GM23338 (cell line): Measurements from ENCODE around the gene GNB3. TPM values are rescaled to one million over a fixed set of nuclear protein-coding genes. Genes with fewer than 3 reads are reported as not detected.

ENCODE experiments used
- ATAC-seq: fragments of 200-7000 bp; cut with Tn5 transposase; 3 replicates; pipeline ENCODE4 v1.9.1; 2020
- DNase-seq: peaks from one replicate; pipeline ENCODE4 v3.0.0-alpha.2; 2015; ENCODE audit warnings: low spot score
- H2AFZ ChIP-seq: fragments of 200-600 bp; sonication (generic); 2 replicates; pipeline ENCODE4 v1.8.0; 2016; ENCODE audit warnings: antibody characterized with exemption, mild to moderate bottlenecking, moderate library complexity
- H3F3A ChIP-seq: fragments of 200-600 bp; sonication (generic); replicated peaks from 2 replicates; pipeline ENCODE4 v1.8.0; 2017; ENCODE audit warnings: antibody characterized with exemption, mixed run types, low read depth
- H3K27ac ChIP-seq: fragments of 200-600 bp; sonication (generic); 2 replicates; pipeline ENCODE4 v1.6.1; 2016; ENCODE audit warnings: low read depth
- H3K27me3 ChIP-seq: fragments of 200-600 bp; sonication (generic); 2 replicates; pipeline ENCODE4 v1.8.0; 2016; ENCODE audit warnings: mild to moderate bottlenecking, mixed run types, moderate library complexity; ENCODE audit not compliant: insufficient read depth
- H3K36me3 ChIP-seq: fragments of 200-600 bp; sonication (generic); 2 replicates; pipeline ENCODE4 v1.8.0; 2016; ENCODE audit warnings: mild to moderate bottlenecking; ENCODE audit not compliant: insufficient read depth
- H3K4me1 ChIP-seq: fragments of 200-600 bp; sonication (generic); 2 replicates; pipeline ENCODE4 v1.8.0; 2016; ENCODE audit warnings: mild to moderate bottlenecking, moderate library complexity; ENCODE audit not compliant: insufficient read depth
- H3K4me2 ChIP-seq: fragments of 200-600 bp; sonication (generic); 2 replicates; pipeline ENCODE4 v1.7.1; 2017; ENCODE audit warnings: mixed run types
- H3K4me3 ChIP-seq: fragments of 200-600 bp; sonication (generic); 2 replicates; pipeline ENCODE4 v1.6.1; 2016; ENCODE audit warnings: mixed run types
- H3K79me2 ChIP-seq: fragments of 200-600 bp; sonication (generic); replicated peaks from 2 replicates; pipeline ENCODE4 v1.8.0; 2017; ENCODE audit warnings: mild to moderate bottlenecking; ENCODE audit not compliant: insufficient read depth
- H3K9me2 ChIP-seq: fragments of 200-600 bp; sonication (generic); 2 replicates; pipeline ENCODE4 v1.8.0; 2017; ENCODE audit not compliant: insufficient read depth
- H4K20me1 ChIP-seq: fragments of 200-600 bp; sonication (generic); replicated peaks from 2 replicates; pipeline ENCODE4 v1.8.0; 2017; ENCODE audit warnings: mild to moderate bottlenecking; ENCODE audit not compliant: insufficient read depth
- H3K27ac Mint-ChIP-seq: 2 replicates; pipeline ENCODE4 v1.8.0; 2020; ENCODE audit warnings: inconsistent platforms, mild to moderate bottlenecking, moderate library complexity, mixed read lengths
- H3K27me3 Mint-ChIP-seq: 3 replicates; pipeline ENCODE4 v1.8.0; 2022; ENCODE audit warnings: low read depth, mild to moderate bottlenecking, moderate library complexity, mixed read lengths, inconsistent platforms; ENCODE audit not compliant: insufficient read depth, poor library complexity
- H3K36me3 Mint-ChIP-seq: 3 replicates; pipeline ENCODE4 v1.8.0; 2021; ENCODE audit warnings: low read depth, mild to moderate bottlenecking, inconsistent platforms, moderate library complexity, mixed read lengths
- H3K4me1 Mint-ChIP-seq: 3 replicates; pipeline ENCODE4 v1.8.0; 2020; ENCODE audit warnings: mild to moderate bottlenecking, inconsistent platforms, mixed read lengths
- H3K4me3 Mint-ChIP-seq: 3 replicates; pipeline ENCODE4 v1.8.0; 2021; ENCODE audit warnings: moderate library complexity, mild to moderate bottlenecking, inconsistent platforms, mixed read lengths
- H3K9me3 Mint-ChIP-seq: 3 replicates; pipeline ENCODE4 v1.8.0; 2020; ENCODE audit warnings: moderate library complexity, mild to moderate bottlenecking, inconsistent platforms, mixed read lengths
- CREB1 ChIP-seq: fragments of 250-450 bp; sonication (Bioruptor Pico); IDR thresholded peaks from 2 replicates; pipeline ENCODE4 v1.5.0; 2020; ENCODE audit warnings: low read depth, mild to moderate bottlenecking, moderate library complexity
- EZH2 ChIP-seq: fragments of 200-600 bp; sonication (generic); IDR thresholded peaks from one replicate; pipeline ENCODE4 v1.8.0; 2017; ENCODE audit warnings: antibody characterized with exemption, mild to moderate bottlenecking, low read depth; ENCODE audit not compliant: unreplicated experiment
- EZH2phosphoT487 ChIP-seq: fragments of 200-600 bp; sonication (generic); IDR thresholded peaks from one replicate; pipeline ENCODE4 v1.8.1; 2018; ENCODE audit warnings: antibody characterized with exemption; ENCODE audit not compliant: unreplicated experiment
- JUNB ChIP-seq: IDR thresholded peaks from one replicate; pipeline ENCODE4 v1.6.1; 2016; ENCODE audit warnings: antibody characterized with exemption; ENCODE audit not compliant: unreplicated experiment
- NANOG ChIP-seq: IDR thresholded peaks from 2 replicates; pipeline ENCODE4 v1.6.1; 2016; ENCODE audit warnings: antibody characterized with exemption, borderline replicate concordance
- POLR2AphosphoS5 ChIP-seq: IDR thresholded peaks from 2 replicates; pipeline ENCODE4 v1.6.1; 2016; ENCODE audit warnings: antibody characterized with exemption, low read depth
- STAT1 ChIP-seq: IDR thresholded peaks from one replicate; pipeline ENCODE4 v1.6.1; 2016; ENCODE audit warnings: antibody characterized with exemption; ENCODE audit not compliant: unreplicated experiment
- ZNF114 ChIP-seq: fragments of 250-450 bp; sonication (Bioruptor Pico); IDR thresholded peaks from 2 replicates; pipeline ENCODE4 v1.5.0; 2020; ENCODE audit warnings: mild to moderate bottlenecking, moderate library complexity
- ZNF331 ChIP-seq: fragments of 250-450 bp; sonication (Bioruptor Pico); IDR thresholded peaks from 2 replicates; pipeline ENCODE4 v1.5.0; 2020; ENCODE audit warnings: low read depth, mild to moderate bottlenecking, moderate library complexity
- polyA plus RNA-seq: library from polyadenylated mRNA; unstranded; fragments of >200 nt; fragmentation: Nextera tagmentation; extraction: Ambion mirVana; gene quantifications from 2 replicates; pipeline ENCODE4 v1.2.1, GENCODE V29; 2016
- total RNA-seq: library from RNA; depleted of rRNA; stranded (reverse); fragments of >200 nt; shearing (Covaris generic); gene quantifications from 2 replicates; pipeline ENCODE4 v1.2.3, GENCODE V29; 2014
- TF ChIP-seq, protein P1 (sequence below): fragments of 250-450 bp; sonication (Bioruptor Pico); IDR thresholded peaks from 2 replicates; pipeline ENCODE4 v1.5.0; 2020; ENCODE audit warnings: mild to moderate bottlenecking, moderate library complexity
- TF ChIP-seq, protein P2 (sequence below): IDR thresholded peaks from 2 replicates; pipeline ENCODE4 v1.6.1; 2016; ENCODE audit warnings: antibody characterized with exemption

GNB3 gene
- total and polyA plus RNA-seq, 2 experiments from 2014 or later = 5.4 to 8.2 TPM

DNA sequence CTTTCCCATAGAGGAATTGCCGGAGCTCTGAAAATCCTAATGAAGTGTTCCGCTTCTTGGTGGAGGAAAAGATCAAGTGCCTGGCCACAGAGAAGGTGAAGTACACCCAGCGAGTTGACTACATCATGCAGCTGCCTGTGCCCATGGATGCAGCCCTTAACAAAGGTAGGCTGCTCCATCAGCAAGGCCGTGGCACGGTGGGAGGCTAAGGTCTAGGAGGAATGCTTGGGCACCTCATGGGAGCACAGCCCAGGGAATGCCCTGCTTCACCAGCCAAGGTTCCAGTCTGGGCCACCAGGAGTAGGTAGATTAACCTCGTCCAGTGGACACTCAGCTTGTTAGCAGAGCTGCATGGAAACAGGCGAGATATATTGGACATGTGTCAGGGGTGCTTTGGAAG is 20.2 kb downstream of the GNB3 start (continued):
- TF ChIP-seq, protein P1, sequence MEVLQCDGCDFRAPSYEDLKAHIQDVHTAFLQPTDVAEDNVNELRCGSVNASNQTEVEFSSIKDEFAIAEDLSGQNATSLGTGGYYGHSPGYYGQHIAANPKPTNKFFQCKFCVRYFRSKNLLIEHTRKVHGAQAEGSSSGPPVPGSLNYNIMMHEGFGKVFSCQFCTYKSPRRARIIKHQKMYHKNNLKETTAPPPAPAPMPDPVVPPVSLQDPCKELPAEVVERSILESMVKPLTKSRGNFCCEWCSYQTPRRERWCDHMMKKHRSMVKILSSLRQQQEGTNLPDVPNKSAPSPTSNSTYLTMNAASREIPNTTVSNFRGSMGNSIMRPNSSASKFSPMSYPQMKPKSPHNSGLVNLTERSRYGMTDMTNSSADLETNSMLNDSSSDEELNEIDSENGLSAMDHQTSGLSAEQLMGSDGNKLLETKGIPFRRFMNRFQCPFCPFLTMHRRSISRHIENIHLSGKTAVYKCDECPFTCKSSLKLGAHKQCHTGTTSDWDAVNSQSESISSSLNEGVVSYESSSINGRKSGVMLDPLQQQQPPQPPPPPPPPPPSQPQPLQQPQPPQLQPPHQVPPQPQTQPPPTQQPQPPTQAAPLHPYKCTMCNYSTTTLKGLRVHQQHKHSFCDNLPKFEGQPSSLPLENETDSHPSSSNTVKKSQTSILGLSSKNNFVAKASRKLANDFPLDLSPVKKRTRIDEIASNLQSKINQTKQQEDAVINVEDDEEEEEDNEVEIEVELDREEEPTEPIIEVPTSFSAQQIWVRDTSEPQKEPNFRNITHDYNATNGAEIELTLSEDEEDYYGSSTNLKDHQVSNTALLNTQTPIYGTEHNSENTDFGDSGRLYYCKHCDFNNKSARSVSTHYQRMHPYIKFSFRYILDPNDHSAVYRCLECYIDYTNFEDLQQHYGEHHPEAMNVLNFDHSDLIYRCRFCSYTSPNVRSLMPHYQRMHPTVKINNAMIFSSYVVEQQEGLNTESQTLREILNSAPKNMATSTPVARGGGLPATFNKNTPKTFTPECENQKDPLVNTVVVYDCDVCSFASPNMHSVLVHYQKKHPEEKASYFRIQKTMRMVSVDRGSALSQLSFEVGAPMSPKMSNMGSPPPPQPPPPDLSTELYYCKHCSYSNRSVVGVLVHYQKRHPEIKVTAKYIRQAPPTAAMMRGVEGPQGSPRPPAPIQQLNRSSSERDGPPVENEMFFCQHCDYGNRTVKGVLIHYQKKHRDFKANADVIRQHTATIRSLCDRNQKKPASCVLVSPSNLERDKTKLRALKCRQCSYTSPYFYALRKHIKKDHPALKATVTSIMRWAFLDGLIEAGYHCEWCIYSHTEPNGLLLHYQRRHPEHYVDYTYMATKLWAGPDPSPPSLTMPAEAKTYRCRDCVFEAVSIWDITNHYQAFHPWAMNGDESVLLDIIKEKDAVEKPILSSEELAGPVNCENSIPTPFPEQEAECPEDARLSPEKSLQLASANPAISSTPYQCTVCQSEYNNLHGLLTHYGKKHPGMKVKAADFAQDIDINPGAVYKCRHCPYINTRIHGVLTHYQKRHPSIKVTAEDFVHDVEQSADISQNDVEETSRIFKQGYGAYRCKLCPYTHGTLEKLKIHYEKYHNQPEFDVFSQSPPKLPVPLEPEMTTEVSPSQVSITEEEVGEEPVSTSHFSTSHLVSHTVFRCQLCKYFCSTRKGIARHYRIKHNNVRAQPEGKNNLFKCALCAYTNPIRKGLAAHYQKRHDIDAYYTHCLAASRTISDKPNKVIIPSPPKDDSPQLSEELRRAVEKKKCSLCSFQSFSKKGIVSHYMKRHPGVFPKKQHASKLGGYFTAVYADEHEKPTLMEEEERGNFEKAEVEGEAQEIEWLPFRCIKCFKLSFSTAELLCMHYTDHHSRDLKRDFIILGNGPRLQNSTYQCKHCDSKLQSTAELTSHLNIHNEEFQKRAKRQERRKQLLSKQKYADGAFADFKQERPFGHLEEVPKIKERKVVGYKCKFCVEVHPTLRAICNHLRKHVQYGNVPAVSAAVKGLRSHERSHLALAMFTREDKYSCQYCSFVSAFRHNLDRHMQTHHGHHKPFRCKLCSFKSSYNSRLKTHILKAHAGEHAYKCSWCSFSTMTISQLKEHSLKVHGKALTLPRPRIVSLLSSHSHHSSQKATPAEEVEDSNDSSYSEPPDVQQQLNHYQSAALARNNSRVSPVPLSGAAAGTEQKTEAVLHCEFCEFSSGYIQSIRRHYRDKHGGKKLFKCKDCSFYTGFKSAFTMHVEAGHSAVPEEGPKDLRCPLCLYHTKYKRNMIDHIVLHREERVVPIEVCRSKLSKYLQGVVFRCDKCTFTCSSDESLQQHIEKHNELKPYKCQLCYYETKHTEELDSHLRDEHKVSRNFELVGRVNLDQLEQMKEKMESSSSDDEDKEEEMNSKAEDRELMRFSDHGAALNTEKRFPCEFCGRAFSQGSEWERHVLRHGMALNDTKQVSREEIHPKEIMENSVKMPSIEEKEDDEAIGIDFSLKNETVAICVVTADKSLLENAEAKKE = no peak
- no peak for TF ChIP-seq NANOG
- TF ChIP-seq STAT1 = no peak
- TF ChIP-seq, protein P2, sequence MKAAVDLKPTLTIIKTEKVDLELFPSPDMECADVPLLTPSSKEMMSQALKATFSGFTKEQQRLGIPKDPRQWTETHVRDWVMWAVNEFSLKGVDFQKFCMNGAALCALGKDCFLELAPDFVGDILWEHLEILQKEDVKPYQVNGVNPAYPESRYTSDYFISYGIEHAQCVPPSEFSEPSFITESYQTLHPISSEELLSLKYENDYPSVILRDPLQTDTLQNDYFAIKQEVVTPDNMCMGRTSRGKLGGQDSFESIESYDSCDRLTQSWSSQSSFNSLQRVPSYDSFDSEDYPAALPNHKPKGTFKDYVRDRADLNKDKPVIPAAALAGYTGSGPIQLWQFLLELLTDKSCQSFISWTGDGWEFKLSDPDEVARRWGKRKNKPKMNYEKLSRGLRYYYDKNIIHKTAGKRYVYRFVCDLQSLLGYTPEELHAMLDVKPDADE = no peak
- TF ChIP-seq ZNF331 (CRISPR knock-in tag) = no peak
- TF ChIP-seq JUNB = no peak
- no peak for TF ChIP-seq EZH2
- TF ChIP-seq EZH2phosphoT487 = no peak
- no peak for TF ChIP-seq ZNF114 (CRISPR knock-in tag)
- TF ChIP-seq POLR2AphosphoS5 = no peak

GRCh38 chr12:6861391-6861790 is 20.7 kb downstream of the GNB3 start:
- H3F3A ChIP-seq = peaks cover 9% of the 10 kb centered on the region
- no peak overlapping the region for H3K27ac Mint-ChIP-seq
- H3K9me2 ChIP-seq = no peaks in the 10 kb centered on the region
- peaks cover 11% of the 10 kb centered on the region for H3K4me1 Mint-ChIP-seq
- H3K9me3 Mint-ChIP-seq = no peaks in the 10 kb centered on the region; the same call in 2 of the 3 replicates
- ATAC-seq (no peak), DNase-seq (no peak)
- no peak overlapping the region for H3K4me2 ChIP-seq
- H3K36me3 ChIP-seq = peaks cover 21% of the 10 kb centered on the region
- H3K4me1 ChIP-seq = peaks cover 11% of the 10 kb centered on the region
- no peaks in the 10 kb centered on the region for H3K79me2 ChIP-seq
- peaks cover 85% of the 10 kb centered on the region for H3K36me3 Mint-ChIP-seq
- peaks cover 15% of the 10 kb centered on the region for H3K27me3 Mint-ChIP-seq
- H3K4me3 ChIP-seq = no peak overlapping the region
- H3K27me3 ChIP-seq = no peaks in the 10 kb centered on the region
- H3K27ac ChIP-seq = no peak overlapping the region
- 0 out of 2 replicates have a peak, but pooled peaks cover 1% of the 10 kb centered on the region for H4K20me1 ChIP-seq
- H2AFZ ChIP-seq = no peak overlapping the region
- H3K4me3 Mint-ChIP-seq = no peak overlapping the region
- TF ChIP-seq CREB1 (CRISPR knock-in tag) = no peak
- TF ChIP-seq, protein P1 = no peak
